PC-9 (cell line): ENCODE measurements around the gene IFNAR1. TPM values are rescaled to one million over a fixed set of nuclear protein-coding genes. Genes with fewer than 3 reads are reported as not detected.
"Not testable (repeated sequence)": the region's sequence is repeated elsewhere in the genome, so short reads cannot be mapped to it uniquely, and the experiment has no call there.

ENCODE experiments used
- BruUV-seq: library from RNA; stranded (reverse); fragments of 400-500 nt; replicated peaks from 2 replicates; lab custom pipeline; 2021; lab: Mats Ljungman, UMichigan
- CTCF ChIA-PET: fragments of 300-600 bp; sonication (Branson Sonifier 250); formaldehyde crosslinking; loops from one replicate; lab custom pipeline; 2022; ENCODE audit warnings: antibody characterized with exemption; lab: Charles Lee
- POLR2A ChIA-PET: fragments of 300-600 bp; sonication (Branson Sonifier 250); formaldehyde crosslinking; loops from one replicate; lab custom pipeline; 2022; ENCODE audit warnings: antibody characterized with exemption; ENCODE audit not compliant: unreplicated experiment; lab: Charles Lee
- DNase-seq, 2 experiments: peaks; one replicate each; pipeline versions ENCODE4 v3.0.0 to v3.0.0-alpha.2; 2015 to 2022; ENCODE audit warnings: mixed read lengths in 1 of 2
- H2AFZ ChIP-seq: fragments of 200-600 bp; sonication (generic); 2 replicates; pipeline ENCODE4 v1.8.1; 2017; ENCODE audit warnings: antibody characterized with exemption
- H3F3A ChIP-seq: fragments of 200-600 bp; sonication (generic); 2 replicates; pipeline ENCODE4 v1.8.1; 2017; ENCODE audit warnings: antibody characterized with exemption, mild to moderate bottlenecking, low read depth; ENCODE audit not compliant: insufficient read depth
- H3K27ac ChIP-seq: fragments of 200-600 bp; sonication (generic); 2 replicates; pipeline ENCODE4 v1.6.1; 2016; ENCODE audit warnings: mixed run types
- H3K27me3 ChIP-seq: fragments of 200-600 bp; sonication (generic); 2 replicates; pipeline ENCODE4 v1.6.1; 2016; ENCODE audit warnings: low read depth, mixed run types; ENCODE audit not compliant: insufficient read depth
- H3K36me3 ChIP-seq: fragments of 200-600 bp; sonication (generic); 2 replicates; pipeline ENCODE4 v1.6.1; 2016; ENCODE audit warnings: low read depth, mixed run types
- H3K4me1 ChIP-seq: fragments of 200-600 bp; sonication (generic); replicated peaks from 2 replicates; pipeline ENCODE4 v1.6.1; 2016; ENCODE audit warnings: mixed run types; ENCODE audit not compliant: insufficient read depth
- H3K4me2 ChIP-seq: fragments of 200-600 bp; sonication (generic); 2 replicates; pipeline ENCODE4 v1.6.1; 2017; ENCODE audit warnings: mixed run types
- H3K4me3 ChIP-seq: fragments of 200-600 bp; sonication (generic); 2 replicates; pipeline ENCODE4 v1.6.1; 2016; ENCODE audit warnings: mixed run types
- H3K79me2 ChIP-seq: fragments of 200-600 bp; sonication (generic); 2 replicates; pipeline ENCODE4 v1.6.1; 2017; ENCODE audit warnings: low read depth, mixed run types
- H3K9me2 ChIP-seq: fragments of 200-600 bp; sonication (generic); 2 replicates; pipeline ENCODE4 v1.8.1; 2017; ENCODE audit warnings: mild to moderate bottlenecking; ENCODE audit not compliant: insufficient read depth
- H3K9me3 ChIP-seq: fragments of 200-600 bp; sonication (generic); 2 replicates; pipeline ENCODE4 v1.8.1; 2016; ENCODE audit warnings: low read depth; ENCODE audit not compliant: insufficient read depth
- H4K20me1 ChIP-seq: fragments of 200-600 bp; sonication (generic); 2 replicates; pipeline ENCODE4 v1.8.1; 2017; ENCODE audit not compliant: insufficient read depth
- CTCF ChIP-seq: fragments of 200-600 bp; sonication (generic); conservative IDR thresholded peaks from 2 replicates; pipeline ENCODE4 v1.6.1; 2017; ENCODE audit warnings: mixed run types, antibody characterized with exemption, mild to moderate bottlenecking, moderate library complexity
- EZH2 ChIP-seq: fragments of 200-600 bp; sonication (generic); IDR thresholded peaks from 2 replicates; pipeline ENCODE4 v1.8.0; 2017; ENCODE audit warnings: antibody characterized with exemption, low read depth
- intact Hi-C: fragments of 100-400 bp; cut with micrococcal nuclease; formaldehyde crosslinking; loops from one replicate; pipeline ENCODE4 v1.10.0; 2022; ENCODE audit not compliant: unreplicated experiment
- total RNA-seq: library from RNA; stranded (reverse); gene quantifications from 2 replicates; pipeline ENCODE4 v1.2.3, GENCODE V29; 2021

The IFNAR1 gene
- total RNA-seq, 1 experiment from 2014 or later, result 25.5 TPM

GRCh38 chr21:33380483-33380998, 55.8 kb downstream of the IFNAR1 start:
- no peaks in the 10 kb centered on the region for H3K9me3 ChIP-seq
- no peaks in the 10 kb centered on the region for H3K36me3 ChIP-seq
- DNase-seq, result peak; percentile 89 to 92
- H3K79me2 ChIP-seq, result no peaks in the 10 kb centered on the region
- peak overlapping the region; percentile 100 for H3K27ac ChIP-seq
- no peaks in the 10 kb centered on the region for H4K20me1 ChIP-seq
- H3K4me2 ChIP-seq, result peak overlapping the region; percentile 69
- no peaks in the 10 kb centered on the region for H3K9me2 ChIP-seq
- peak overlapping the region; percentile 19; the same call in 1 of the 2 replicates for H3K4me3 ChIP-seq
- no TSS peak for BruUV-seq
- no peaks in the 10 kb centered on the region for H3K27me3 ChIP-seq
- TF ChIP-seq EZH2 (no peak), CTCF (no peak)
- CTCF ChIA-PET, result no interaction called here
- POLR2A ChIA-PET, result interaction anchor here (0.7 kb wide), 1 partner anchor 181 kb away, joined by 4 read pairs; no protein-coding TSS in a partner anchor
- peaks cover 46% of the 10 kb centered on the region for H3F3A ChIP-seq
- H2AFZ ChIP-seq, result 0 out of 2 replicates have a peak overlapping the region, but pooled peaks have one; percentile 41
- H3K4me1 ChIP-seq, result peaks cover 62% of the 10 kb centered on the region
- intact Hi-C loops, result loop anchor here (2.0 kb wide), 1 partner anchor 162 kb away; the partner anchor contains the start of genes GART and SON

GRCh38 chr21:33381381-33381780, 56.6 kb downstream of the IFNAR1 start:
- H3K9me3 ChIP-seq, H3K9me2 ChIP-seq, CTCF ChIA-PET, H3K79me2 ChIP-seq, H3K4me3 ChIP-seq, H2AFZ ChIP-seq, H3K27me3 ChIP-seq, H4K20me1 ChIP-seq, DNase-seq, POLR2A ChIA-PET, BruUV-seq, H3K36me3 ChIP-seq: not testable (repeated sequence)
- H3K4me1 ChIP-seq, result peaks cover 60% of the 10 kb centered on the region
- peak overlapping the region; percentile 23; the same call in 1 of the 2 replicates for H3K4me2 ChIP-seq
- peak overlapping the region; percentile 100 for H3K27ac ChIP-seq
- intact Hi-C loops, result loop anchor here (2.0 kb wide), 1 partner anchor 161 kb away; the partner anchor contains the start of genes GART and SON
- peaks cover 44% of the 10 kb centered on the region for H3F3A ChIP-seq

GRCh38 chr21:33383056-33383888, 58.5 kb downstream of the IFNAR1 start:
- H3K4me3 ChIP-seq, result peak overlapping the region; percentile 46; the same call in 1 of the 2 replicates
- TF ChIP-seq EZH2 (no peak), CTCF (no peak)
- peak overlapping the region; percentile 100 for H3K27ac ChIP-seq
- peak overlapping the region; percentile 77 for H3K4me2 ChIP-seq
- intact Hi-C loops, result loop anchor here (1.0 kb wide), 1 partner anchor 21 kb away; no protein-coding TSS in a partner anchor
- peaks cover 60% of the 10 kb centered on the region for H3K4me1 ChIP-seq
- peaks cover 44% of the 10 kb centered on the region for H3F3A ChIP-seq
- H2AFZ ChIP-seq, result peak overlapping the region; percentile 68; the same call in 1 of the 2 replicates
- no peaks in the 10 kb centered on the region for H3K27me3 ChIP-seq
- ChIA-PET POLR2A (interaction anchor here (0.6 to 0.7 kb wide), 3 partner anchors 16 to 22 kb away, joined by 7 to 28 read pairs (median 8); no protein-coding TSS in a partner anchor), CTCF (interaction anchor here (0.6 kb wide), 1 partner anchor 166 kb away, joined by 9 read pairs; no protein-coding TSS in a partner anchor)
- BruUV-seq, result TSS peak; percentile 68
- H4K20me1 ChIP-seq, result no peaks in the 10 kb centered on the region
- H3K79me2 ChIP-seq, result no peaks in the 10 kb centered on the region
- DNase-seq, result peak; percentile 75 to 90
- no peaks in the 10 kb centered on the region for H3K9me3 ChIP-seq
- no peaks in the 10 kb centered on the region for H3K36me3 ChIP-seq
- H3K9me2 ChIP-seq, result no peaks in the 10 kb centered on the region
